Fibroblast of skin of left biceps (primary cell): ENCODE results near the gene MAPKBP1.

Experiments
- DNase-seq, 2 experiments: peaks; one replicate each; pipeline ENCODE4 v3.0.0-alpha.2; 2013; ENCODE audit warnings: low read depth in 2 of 2

MAPKBP1 gene

DNA sequence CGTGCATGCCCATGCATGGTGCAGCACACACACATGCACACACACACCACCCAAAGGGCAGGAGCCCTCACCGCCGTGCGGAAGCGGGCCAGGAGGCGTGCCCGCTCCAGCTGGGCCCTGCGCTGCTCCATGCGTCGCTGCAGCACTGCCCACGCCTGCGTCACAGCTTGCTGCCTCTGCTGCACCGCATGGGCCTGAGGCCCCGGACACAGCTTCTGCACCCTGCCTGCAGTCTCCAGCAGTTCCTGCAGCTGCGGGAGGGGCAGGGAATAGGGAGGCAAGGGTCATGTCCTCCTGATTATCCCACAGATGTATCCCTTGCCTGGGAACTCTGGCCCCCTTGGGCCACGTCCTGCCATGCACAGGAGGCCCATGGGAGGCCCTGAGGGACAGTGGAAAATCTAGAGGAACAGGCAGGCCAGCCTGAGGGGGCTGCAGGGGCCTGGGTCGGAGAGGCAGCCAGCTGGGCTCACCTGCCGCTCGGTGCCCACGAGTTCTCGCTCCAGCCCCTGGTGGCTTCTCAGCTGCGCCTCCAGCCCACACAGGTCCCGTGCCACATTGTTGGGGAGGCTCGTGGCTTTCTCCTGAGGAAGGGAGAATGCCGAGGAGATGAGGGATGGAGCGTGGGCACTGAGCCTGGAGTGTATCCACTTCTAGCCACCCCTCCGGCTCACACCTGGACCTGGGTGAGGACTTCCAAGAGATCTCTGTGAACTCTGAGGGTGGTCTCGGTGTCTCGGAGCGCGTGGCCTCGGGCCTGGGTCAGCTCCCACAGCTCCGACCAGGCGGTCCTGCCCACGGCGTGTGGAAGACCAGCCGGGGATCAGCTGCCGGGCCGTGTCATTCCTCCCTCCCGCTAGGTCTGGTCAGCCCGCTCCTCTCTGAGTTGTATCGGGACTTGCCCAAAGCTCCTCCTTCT lies 95.7 kb downstream of the MAPKBP1 start:
- DNase-seq: no peak

- DNase-seq: no peak
These were observed 96.4 kb downstream of the MAPKBP1 start for GRCh38 chr15:41870689-41871081.

- no peak for DNase-seq
These were observed 97.1 kb downstream of the MAPKBP1 start for GRCh38 chr15:41871175-41871905.

DNA sequence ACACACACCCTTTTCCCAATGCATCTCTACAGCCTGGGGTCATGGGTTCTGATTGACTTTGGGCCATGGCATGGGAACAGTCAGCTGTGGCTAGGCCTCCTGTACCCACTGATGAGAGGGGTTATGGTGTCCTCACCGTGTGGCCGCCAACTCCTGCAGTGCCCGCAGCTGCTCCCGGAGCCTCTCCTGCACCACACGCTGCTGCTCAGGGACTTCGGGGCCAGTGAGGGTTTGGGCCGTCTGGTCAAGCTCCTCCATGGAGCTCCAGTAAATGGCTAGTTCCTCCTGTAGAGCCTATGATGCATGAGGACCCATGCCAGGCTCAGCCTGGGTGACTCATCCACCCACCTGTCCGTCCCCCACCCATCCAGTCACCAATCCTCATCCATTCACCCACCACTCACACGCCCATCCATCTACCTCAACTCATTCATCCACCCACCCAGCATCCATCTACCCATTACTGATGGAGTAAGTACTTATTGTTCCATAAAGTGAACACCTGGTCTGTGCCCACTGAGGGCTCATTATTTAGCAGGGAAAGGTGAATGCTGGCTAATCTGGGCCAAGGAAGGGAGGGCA lies 98.0 kb downstream of the MAPKBP1 start:
- no peak for DNase-seq

DNA sequence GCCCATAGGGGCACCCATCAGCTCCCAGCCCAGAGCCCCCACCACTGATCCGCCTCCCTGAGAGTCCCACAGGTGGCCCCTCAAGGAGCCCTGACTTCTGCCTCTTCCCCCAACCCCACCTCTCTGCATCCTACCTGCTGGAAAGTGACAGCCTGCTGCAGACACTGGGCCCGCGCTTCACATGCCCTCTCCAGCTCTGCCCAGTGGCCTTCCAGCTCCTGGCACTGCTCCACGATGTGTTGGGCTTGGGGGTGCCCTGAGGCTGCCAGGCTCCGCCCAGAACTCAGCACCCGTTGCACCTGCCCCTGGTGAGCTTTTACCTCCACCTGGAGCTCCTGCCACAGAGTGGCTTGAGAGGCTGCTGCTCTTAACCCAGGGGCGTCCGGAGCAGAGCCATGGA lies 99.4 kb downstream of the MAPKBP1 start:
- no peak for DNase-seq

- DNase-seq: no peak
These were observed 100.5 kb downstream of the MAPKBP1 start for GRCh38 chr15:41874736-41875135.

GRCh38 chr15:41876007-41876406 lies 101.7 kb downstream of the MAPKBP1 start:
- DNase-seq: no peak

GRCh38 chr15:41876689-41877088 lies 102.4 kb downstream of the MAPKBP1 start:
- no peak for DNase-seq
